ENCODE measurements around the gene FLYWCH2. TPM values are rescaled to one million over a fixed set of nuclear protein-coding genes. Genes with fewer than 3 reads are reported as not detected.
A peak's percentile ranks its signal among the peaks of the same experiment; 100 is the strongest.

The FLYWCH2 gene
- total and polyA plus RNA-seq, 2 of the 13 experiments (the other 11 are each of a cell fraction or from before 2014, with no cell fraction given): 16.9 to 19.8 TPM

GRCh38 chr16:2838928-2839327 lies 44.1 kb upstream of the FLYWCH2 start (continued):
- no peak for TF ChIP-seq TRIM22 (IDR thresholded peaks at IDR 0.05)
- no peak for TF ChIP-seq ZNF775 (CRISPR knock-in tag; IDR thresholded peaks at IDR 0.05; ENCODE audit: borderline replicate concordance)
- TF ChIP-seq, protein P1, sequence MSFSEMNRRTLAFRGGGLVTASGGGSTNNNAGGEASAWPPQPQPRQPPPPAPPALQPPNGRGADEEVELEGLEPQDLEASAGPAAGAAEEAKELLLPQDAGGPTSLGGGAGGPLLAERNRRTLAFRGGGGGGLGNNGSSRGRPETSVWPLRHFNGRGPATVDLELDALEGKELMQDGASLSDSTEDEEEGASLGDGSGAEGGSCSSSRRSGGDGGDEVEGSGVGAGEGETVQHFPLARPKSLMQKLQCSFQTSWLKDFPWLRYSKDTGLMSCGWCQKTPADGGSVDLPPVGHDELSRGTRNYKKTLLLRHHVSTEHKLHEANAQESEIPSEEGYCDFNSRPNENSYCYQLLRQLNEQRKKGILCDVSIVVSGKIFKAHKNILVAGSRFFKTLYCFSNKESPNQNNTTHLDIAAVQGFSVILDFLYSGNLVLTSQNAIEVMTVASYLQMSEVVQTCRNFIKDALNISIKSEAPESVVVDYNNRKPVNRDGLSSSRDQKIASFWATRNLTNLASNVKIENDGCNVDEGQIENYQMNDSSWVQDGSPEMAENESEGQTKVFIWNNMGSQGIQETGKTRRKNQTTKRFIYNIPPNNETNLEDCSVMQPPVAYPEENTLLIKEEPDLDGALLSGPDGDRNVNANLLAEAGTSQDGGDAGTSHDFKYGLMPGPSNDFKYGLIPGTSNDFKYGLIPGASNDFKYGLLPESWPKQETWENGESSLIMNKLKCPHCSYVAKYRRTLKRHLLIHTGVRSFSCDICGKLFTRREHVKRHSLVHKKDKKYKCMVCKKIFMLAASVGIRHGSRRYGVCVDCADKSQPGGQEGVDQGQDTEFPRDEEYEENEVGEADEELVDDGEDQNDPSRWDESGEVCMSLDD (CRISPR knock-in tag; IDR thresholded peaks at IDR 0.05; ENCODE audit: borderline replicate concordance): no peak
- no peak for TF ChIP-seq ZSCAN20 (CRISPR knock-in tag; IDR thresholded peaks at IDR 0.05; ENCODE audit: borderline replicate concordance)
- TF ChIP-seq REST (IDR thresholded peaks at IDR 0.05; ENCODE audit: borderline replicate concordance in 1 of 2, low read depth in 1 of 2, low read length in 2 of 2): no peak
- TF ChIP-seq LCORL (IDR thresholded peaks at IDR 0.05): no peak
- peak; percentile 80 for TF ChIP-seq LCORL (CRISPR knock-in tag; IDR thresholded peaks at IDR 0.05)
- no peak for TF ChIP-seq SOX5 (CRISPR knock-in tag; IDR thresholded peaks at IDR 0.05; ENCODE audit: borderline replicate concordance)
- no peak for TF ChIP-seq FOXK1 (CRISPR knock-in tag; IDR thresholded peaks at IDR 0.05; ENCODE audit: borderline replicate concordance, low read depth)
- no peak for TF ChIP-seq POLR2A (IDR thresholded peaks at IDR 0.05; ENCODE audit: insufficient read depth in 1 of 2, low read depth in 2 of 2, low read length in 2 of 2)
- TF ChIP-seq HHEX (CRISPR knock-in tag; IDR thresholded peaks at IDR 0.05): no peak
- TF ChIP-seq ZNF543 (CRISPR knock-in tag; IDR thresholded peaks at IDR 0.05): no peak
- no peak for TF ChIP-seq KDM1A (CRISPR knock-in tag; IDR thresholded peaks at IDR 0.05)
- TF ChIP-seq ZNF513 (CRISPR knock-in tag; conservative IDR thresholded peaks at IDR 0.05): no peak
- TF ChIP-seq YEATS4 (CRISPR knock-in tag; IDR thresholded peaks at IDR 0.05; ENCODE audit: borderline replicate concordance): no peak
- no peak for TF ChIP-seq ELF3 (CRISPR knock-in tag; IDR thresholded peaks at IDR 0.05)
- no peak for TF ChIP-seq KDM4B (CRISPR knock-in tag; IDR thresholded peaks at IDR 0.05)
- TF ChIP-seq YY1 (IDR thresholded peaks at IDR 0.05; ENCODE audit: insufficient read depth, insufficient replicate concordance, low read depth, low read length): peak; percentile 53
- no peak for TF ChIP-seq AGO2 (optimal IDR thresholded peaks at IDR 0.05; ENCODE audit: low read depth, low read length)
- no peak for TF ChIP-seq ZNF224 (CRISPR knock-in tag; IDR thresholded peaks at IDR 0.05)
- TF ChIP-seq ZMAT3 (CRISPR knock-in tag; conservative IDR thresholded peaks at IDR 0.05): no peak
- no peak for TF ChIP-seq ZNF446 (CRISPR knock-in tag; IDR thresholded peaks at IDR 0.05)
- no peak for TF ChIP-seq PLSCR1 (CRISPR knock-in tag; IDR thresholded peaks at IDR 0.05; ENCODE audit: borderline replicate concordance)

Measured in HepG2 (cell line).